GM23338 (cell line): ENCODE data around the gene MTX3.

ENCODE experiments used
- CREB1 ChIP-seq: fragments of 250-450 bp; sonication (Bioruptor Pico); IDR thresholded peaks from 2 replicates; pipeline ENCODE4 v1.5.0; 2020; ENCODE audit warnings: low read depth, mild to moderate bottlenecking, moderate library complexity
- EZH2 ChIP-seq: fragments of 200-600 bp; sonication (generic); IDR thresholded peaks from one replicate; pipeline ENCODE4 v1.8.0; 2017; ENCODE audit warnings: antibody characterized with exemption, mild to moderate bottlenecking, low read depth; ENCODE audit not compliant: unreplicated experiment
- EZH2phosphoT487 ChIP-seq: fragments of 200-600 bp; sonication (generic); IDR thresholded peaks from one replicate; pipeline ENCODE4 v1.8.1; 2018; ENCODE audit warnings: antibody characterized with exemption; ENCODE audit not compliant: unreplicated experiment
- JUNB ChIP-seq: IDR thresholded peaks from one replicate; pipeline ENCODE4 v1.6.1; 2016; ENCODE audit warnings: antibody characterized with exemption; ENCODE audit not compliant: unreplicated experiment
- NANOG ChIP-seq: IDR thresholded peaks from 2 replicates; pipeline ENCODE4 v1.6.1; 2016; ENCODE audit warnings: antibody characterized with exemption, borderline replicate concordance
- POLR2AphosphoS5 ChIP-seq: IDR thresholded peaks from 2 replicates; pipeline ENCODE4 v1.6.1; 2016; ENCODE audit warnings: antibody characterized with exemption, low read depth
- STAT1 ChIP-seq: IDR thresholded peaks from one replicate; pipeline ENCODE4 v1.6.1; 2016; ENCODE audit warnings: antibody characterized with exemption; ENCODE audit not compliant: unreplicated experiment
- TF ChIP-seq, protein P1 (sequence below), 2 experiments: fragments of 200-600 bp in 1 of 2; sonication (generic) in 1 of 2; conservative IDR thresholded peaks; 2 replicates each; pipeline versions ENCODE4 v1.5.1 to v1.6.1; 2016 to 2017; ENCODE audit warnings: antibody characterized with exemption in 2 of 2, low read depth in 2 of 2, mild to moderate bottlenecking in 2 of 2, moderate library complexity in 1 of 2
- TF ChIP-seq, protein P2 (sequence below): IDR thresholded peaks from one replicate; pipeline ENCODE4 v1.6.1; 2018; ENCODE audit warnings: antibody characterized with exemption; ENCODE audit not compliant: unreplicated experiment
- TF ChIP-seq, protein P3 (sequence below): IDR thresholded peaks from 2 replicates; pipeline ENCODE4 v1.6.1; 2016; ENCODE audit warnings: antibody characterized with exemption

DNA sequence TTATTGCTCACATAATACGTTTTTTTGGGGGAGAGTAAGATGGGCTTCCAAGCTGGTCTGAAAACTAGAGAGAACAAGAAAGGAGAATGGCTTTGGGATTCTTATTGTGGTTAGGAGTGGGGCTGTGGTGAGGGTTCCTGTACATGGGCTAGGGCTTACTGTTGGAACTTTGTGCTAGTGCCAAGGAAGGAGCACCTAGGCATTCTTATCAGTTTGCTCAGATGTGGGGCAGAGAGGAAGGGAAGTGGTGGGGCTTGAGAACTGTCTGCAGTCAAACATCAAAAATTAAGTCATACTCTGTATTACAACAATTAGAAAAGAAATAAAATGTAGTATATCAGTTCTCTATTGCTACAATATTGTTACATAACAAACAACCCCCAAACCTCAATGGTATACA is 40.0 kb upstream of the MTX3 start:
- TF ChIP-seq JUNB (no peak), EZH2 (no peak), CREB1 (CRISPR knock-in tag) (no peak), POLR2AphosphoS5 (no peak), EZH2phosphoT487 (no peak), NANOG (no peak), STAT1 (no peak)
- TF ChIP-seq, protein P1, sequence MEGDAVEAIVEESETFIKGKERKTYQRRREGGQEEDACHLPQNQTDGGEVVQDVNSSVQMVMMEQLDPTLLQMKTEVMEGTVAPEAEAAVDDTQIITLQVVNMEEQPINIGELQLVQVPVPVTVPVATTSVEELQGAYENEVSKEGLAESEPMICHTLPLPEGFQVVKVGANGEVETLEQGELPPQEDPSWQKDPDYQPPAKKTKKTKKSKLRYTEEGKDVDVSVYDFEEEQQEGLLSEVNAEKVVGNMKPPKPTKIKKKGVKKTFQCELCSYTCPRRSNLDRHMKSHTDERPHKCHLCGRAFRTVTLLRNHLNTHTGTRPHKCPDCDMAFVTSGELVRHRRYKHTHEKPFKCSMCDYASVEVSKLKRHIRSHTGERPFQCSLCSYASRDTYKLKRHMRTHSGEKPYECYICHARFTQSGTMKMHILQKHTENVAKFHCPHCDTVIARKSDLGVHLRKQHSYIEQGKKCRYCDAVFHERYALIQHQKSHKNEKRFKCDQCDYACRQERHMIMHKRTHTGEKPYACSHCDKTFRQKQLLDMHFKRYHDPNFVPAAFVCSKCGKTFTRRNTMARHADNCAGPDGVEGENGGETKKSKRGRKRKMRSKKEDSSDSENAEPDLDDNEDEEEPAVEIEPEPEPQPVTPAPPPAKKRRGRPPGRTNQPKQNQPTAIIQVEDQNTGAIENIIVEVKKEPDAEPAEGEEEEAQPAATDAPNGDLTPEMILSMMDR (conservative IDR thresholded peaks at IDR 0.05; ENCODE audit: low read depth in 2 of 2): no peak
- TF ChIP-seq, protein P2, sequence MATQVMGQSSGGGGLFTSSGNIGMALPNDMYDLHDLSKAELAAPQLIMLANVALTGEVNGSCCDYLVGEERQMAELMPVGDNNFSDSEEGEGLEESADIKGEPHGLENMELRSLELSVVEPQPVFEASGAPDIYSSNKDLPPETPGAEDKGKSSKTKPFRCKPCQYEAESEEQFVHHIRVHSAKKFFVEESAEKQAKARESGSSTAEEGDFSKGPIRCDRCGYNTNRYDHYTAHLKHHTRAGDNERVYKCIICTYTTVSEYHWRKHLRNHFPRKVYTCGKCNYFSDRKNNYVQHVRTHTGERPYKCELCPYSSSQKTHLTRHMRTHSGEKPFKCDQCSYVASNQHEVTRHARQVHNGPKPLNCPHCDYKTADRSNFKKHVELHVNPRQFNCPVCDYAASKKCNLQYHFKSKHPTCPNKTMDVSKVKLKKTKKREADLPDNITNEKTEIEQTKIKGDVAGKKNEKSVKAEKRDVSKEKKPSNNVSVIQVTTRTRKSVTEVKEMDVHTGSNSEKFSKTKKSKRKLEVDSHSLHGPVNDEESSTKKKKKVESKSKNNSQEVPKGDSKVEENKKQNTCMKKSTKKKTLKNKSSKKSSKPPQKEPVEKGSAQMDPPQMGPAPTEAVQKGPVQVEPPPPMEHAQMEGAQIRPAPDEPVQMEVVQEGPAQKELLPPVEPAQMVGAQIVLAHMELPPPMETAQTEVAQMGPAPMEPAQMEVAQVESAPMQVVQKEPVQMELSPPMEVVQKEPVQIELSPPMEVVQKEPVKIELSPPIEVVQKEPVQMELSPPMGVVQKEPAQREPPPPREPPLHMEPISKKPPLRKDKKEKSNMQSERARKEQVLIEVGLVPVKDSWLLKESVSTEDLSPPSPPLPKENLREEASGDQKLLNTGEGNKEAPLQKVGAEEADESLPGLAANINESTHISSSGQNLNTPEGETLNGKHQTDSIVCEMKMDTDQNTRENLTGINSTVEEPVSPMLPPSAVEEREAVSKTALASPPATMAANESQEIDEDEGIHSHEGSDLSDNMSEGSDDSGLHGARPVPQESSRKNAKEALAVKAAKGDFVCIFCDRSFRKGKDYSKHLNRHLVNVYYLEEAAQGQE: no peak
- TF ChIP-seq, protein P3, sequence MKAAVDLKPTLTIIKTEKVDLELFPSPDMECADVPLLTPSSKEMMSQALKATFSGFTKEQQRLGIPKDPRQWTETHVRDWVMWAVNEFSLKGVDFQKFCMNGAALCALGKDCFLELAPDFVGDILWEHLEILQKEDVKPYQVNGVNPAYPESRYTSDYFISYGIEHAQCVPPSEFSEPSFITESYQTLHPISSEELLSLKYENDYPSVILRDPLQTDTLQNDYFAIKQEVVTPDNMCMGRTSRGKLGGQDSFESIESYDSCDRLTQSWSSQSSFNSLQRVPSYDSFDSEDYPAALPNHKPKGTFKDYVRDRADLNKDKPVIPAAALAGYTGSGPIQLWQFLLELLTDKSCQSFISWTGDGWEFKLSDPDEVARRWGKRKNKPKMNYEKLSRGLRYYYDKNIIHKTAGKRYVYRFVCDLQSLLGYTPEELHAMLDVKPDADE: no peak
